ENCODE data around the gene CHST11. TPM values are rescaled to one million over a fixed set of nuclear protein-coding genes. Genes with fewer than 3 reads are reported as not detected.

CHST11 gene
- total RNA-seq, 1 experiment from 2014 or later, result 1.1 TPM

GRCh38 chr12:104769144-104769561 is 312.4 kb downstream of the CHST11 start:
- CTCF ChIA-PET, result no interaction called here
- Histone ChIP-seq H3K4me1 (ENCODE audit: insufficient read depth, low read length, poor library complexity, severe bottlenecking) (no peaks in the 10 kb centered on the region), H3K27me3 (replicated peaks; ENCODE audit: insufficient read depth, low read depth, low read length, poor library complexity) (no peaks in the 10 kb centered on the region), H3K9me3 (ENCODE audit: low read depth, low read length, poor library complexity, severe bottlenecking) (no peaks in the 10 kb centered on the region), H3K27ac (ENCODE audit: low read depth, low read length, poor library complexity, severe bottlenecking) (no peak overlapping the region), H3K4me3 (ENCODE audit: low read depth, low read length, poor library complexity, severe bottlenecking) (no peak overlapping the region), H3K36me3 (ENCODE audit: insufficient read depth, low read length, poor library complexity, severe bottlenecking) (no peaks in the 10 kb centered on the region)
- no peak for TF ChIP-seq EZH2 (IDR thresholded peaks at IDR 0.05; ENCODE audit: borderline replicate concordance, low read depth, low read length, poor library complexity, severe bottlenecking)
- TF ChIP-seq, protein P1, sequence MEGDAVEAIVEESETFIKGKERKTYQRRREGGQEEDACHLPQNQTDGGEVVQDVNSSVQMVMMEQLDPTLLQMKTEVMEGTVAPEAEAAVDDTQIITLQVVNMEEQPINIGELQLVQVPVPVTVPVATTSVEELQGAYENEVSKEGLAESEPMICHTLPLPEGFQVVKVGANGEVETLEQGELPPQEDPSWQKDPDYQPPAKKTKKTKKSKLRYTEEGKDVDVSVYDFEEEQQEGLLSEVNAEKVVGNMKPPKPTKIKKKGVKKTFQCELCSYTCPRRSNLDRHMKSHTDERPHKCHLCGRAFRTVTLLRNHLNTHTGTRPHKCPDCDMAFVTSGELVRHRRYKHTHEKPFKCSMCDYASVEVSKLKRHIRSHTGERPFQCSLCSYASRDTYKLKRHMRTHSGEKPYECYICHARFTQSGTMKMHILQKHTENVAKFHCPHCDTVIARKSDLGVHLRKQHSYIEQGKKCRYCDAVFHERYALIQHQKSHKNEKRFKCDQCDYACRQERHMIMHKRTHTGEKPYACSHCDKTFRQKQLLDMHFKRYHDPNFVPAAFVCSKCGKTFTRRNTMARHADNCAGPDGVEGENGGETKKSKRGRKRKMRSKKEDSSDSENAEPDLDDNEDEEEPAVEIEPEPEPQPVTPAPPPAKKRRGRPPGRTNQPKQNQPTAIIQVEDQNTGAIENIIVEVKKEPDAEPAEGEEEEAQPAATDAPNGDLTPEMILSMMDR (conservative IDR thresholded peaks at IDR 0.05; ENCODE audit: low read depth, low read length), result no peak
- POLR2A ChIA-PET (ENCODE audit: low non-redundant PET), result no interaction called here
- DNase-seq (ENCODE audit: low spot score), result no peak
- BruUV-seq (replicated peaks), result no TSS peak
- intact Hi-C loops (cut with micrococcal nuclease; ENCODE audit: unreplicated experiment), result no loop called here

DNA sequence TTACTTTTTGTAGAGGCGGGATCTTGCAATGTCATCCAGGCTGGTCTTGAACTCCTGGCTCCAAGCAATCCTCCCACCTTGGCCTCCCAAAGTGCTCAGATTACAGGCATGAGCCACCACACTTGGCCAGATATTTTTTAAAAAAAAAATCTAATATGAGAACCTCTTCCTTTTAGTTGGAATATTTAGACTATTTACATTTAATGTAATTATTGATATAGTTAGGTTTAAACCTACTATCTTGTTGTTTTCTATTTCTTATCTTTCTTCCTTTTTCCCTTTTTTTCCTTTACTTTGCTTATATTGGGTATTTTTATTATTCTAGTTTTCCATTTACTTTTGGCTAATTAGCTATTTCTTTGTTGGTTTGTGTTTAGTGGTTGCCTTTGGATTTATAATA is 315.6 kb downstream of the CHST11 start:
- ChIA-PET CTCF (no interaction called here), POLR2A (ENCODE audit: low non-redundant PET) (no interaction called here)
- Histone ChIP-seq H3K27me3 (replicated peaks; ENCODE audit: insufficient read depth, low read depth, low read length, poor library complexity) (peaks cover 3% of the 10 kb centered on the region), H3K36me3 (ENCODE audit: insufficient read depth, low read length, poor library complexity, severe bottlenecking) (no peaks in the 10 kb centered on the region), H3K27ac (ENCODE audit: low read depth, low read length, poor library complexity, severe bottlenecking) (no peak overlapping the region), H3K4me1 (ENCODE audit: insufficient read depth, low read length, poor library complexity, severe bottlenecking) (no peaks in the 10 kb centered on the region), H3K4me3 (ENCODE audit: low read depth, low read length, poor library complexity, severe bottlenecking) (no peak overlapping the region), H3K9me3 (ENCODE audit: low read depth, low read length, poor library complexity, severe bottlenecking) (no peaks in the 10 kb centered on the region)
- intact Hi-C loops (cut with micrococcal nuclease; ENCODE audit: unreplicated experiment), result no loop called here
- BruUV-seq (replicated peaks), result no TSS peak
- DNase-seq (ENCODE audit: low spot score), result no peak
- TF ChIP-seq EZH2 (IDR thresholded peaks at IDR 0.05; ENCODE audit: borderline replicate concordance, low read depth, low read length, poor library complexity, severe bottlenecking), result no peak
- TF ChIP-seq, protein P1 (conservative IDR thresholded peaks at IDR 0.05; ENCODE audit: low read depth, low read length), result no peak

- H3K27ac ChIP-seq (ENCODE audit: low read depth, low read length, poor library complexity, severe bottlenecking), result no peak overlapping the region
- H3K27me3 ChIP-seq (replicated peaks; ENCODE audit: insufficient read depth, low read depth, low read length, poor library complexity), result peaks cover 3% of the 10 kb centered on the region
- no peaks in the 10 kb centered on the region for H3K9me3 ChIP-seq (ENCODE audit: low read depth, low read length, poor library complexity, severe bottlenecking)
- POLR2A ChIA-PET (ENCODE audit: low non-redundant PET), result no interaction called here
- no peaks in the 10 kb centered on the region for H3K4me1 ChIP-seq (ENCODE audit: insufficient read depth, low read length, poor library complexity, severe bottlenecking)
- no TSS peak for BruUV-seq (replicated peaks)
- intact Hi-C loops (cut with micrococcal nuclease; ENCODE audit: unreplicated experiment), result no loop called here
- TF ChIP-seq, protein P1 (conservative IDR thresholded peaks at IDR 0.05; ENCODE audit: low read depth, low read length), result no peak
- TF ChIP-seq EZH2 (IDR thresholded peaks at IDR 0.05; ENCODE audit: borderline replicate concordance, low read depth, low read length, poor library complexity, severe bottlenecking), result no peak
- H3K4me3 ChIP-seq (ENCODE audit: low read depth, low read length, poor library complexity, severe bottlenecking), result no peak overlapping the region
- H3K36me3 ChIP-seq (ENCODE audit: insufficient read depth, low read length, poor library complexity, severe bottlenecking), result no peaks in the 10 kb centered on the region
- no peak for DNase-seq (ENCODE audit: low spot score)
- CTCF ChIA-PET, result no interaction called here
These were observed 319.0 kb downstream of the CHST11 start for GRCh38 chr12:104775731-104776231.

All from A673 (cell line).